Retinal pigment epithelial cell (primary cell): ENCODE data around the gene TCP11.

ENCODE experiments used
- DNase-seq: peaks from one replicate; pipeline ENCODE4 v3.0.0-alpha.2; 2010; ENCODE audit warnings: low read depth
- H3K4me3 ChIP-seq: 2 replicates; pipeline ENCODE4 v1.5.1; 2011; ENCODE audit warnings: mild to moderate bottlenecking, low read length, control low read depth, moderate library complexity
- TF ChIP-seq, protein P1 (sequence below): conservative IDR thresholded peaks from 2 replicates; pipeline ENCODE4 v1.5.1; 2011; ENCODE audit warnings: low read depth, low read length, control low read depth, inconsistent platforms

The TCP11 gene

DNA sequence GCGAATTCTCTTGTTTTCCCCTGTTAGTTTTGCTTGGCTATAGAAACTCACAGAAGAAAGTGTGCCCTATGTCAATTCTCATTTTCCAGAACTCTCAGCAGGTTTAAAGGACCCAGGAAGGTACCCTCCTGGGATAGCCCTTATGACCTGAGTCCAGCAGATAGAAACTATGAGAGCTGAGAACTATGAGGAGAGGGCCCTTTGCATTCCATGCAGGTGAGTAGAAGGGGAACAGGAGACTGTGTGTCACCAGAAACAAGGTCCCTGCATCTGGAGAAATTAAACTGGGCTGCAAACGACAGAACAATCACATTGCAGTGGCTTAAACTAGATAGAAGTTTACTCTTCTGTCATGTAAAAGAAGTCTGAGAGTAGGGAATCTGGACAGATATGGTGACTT, 36.9 kb upstream of the TCP11 start:
- TF ChIP-seq, protein P1, sequence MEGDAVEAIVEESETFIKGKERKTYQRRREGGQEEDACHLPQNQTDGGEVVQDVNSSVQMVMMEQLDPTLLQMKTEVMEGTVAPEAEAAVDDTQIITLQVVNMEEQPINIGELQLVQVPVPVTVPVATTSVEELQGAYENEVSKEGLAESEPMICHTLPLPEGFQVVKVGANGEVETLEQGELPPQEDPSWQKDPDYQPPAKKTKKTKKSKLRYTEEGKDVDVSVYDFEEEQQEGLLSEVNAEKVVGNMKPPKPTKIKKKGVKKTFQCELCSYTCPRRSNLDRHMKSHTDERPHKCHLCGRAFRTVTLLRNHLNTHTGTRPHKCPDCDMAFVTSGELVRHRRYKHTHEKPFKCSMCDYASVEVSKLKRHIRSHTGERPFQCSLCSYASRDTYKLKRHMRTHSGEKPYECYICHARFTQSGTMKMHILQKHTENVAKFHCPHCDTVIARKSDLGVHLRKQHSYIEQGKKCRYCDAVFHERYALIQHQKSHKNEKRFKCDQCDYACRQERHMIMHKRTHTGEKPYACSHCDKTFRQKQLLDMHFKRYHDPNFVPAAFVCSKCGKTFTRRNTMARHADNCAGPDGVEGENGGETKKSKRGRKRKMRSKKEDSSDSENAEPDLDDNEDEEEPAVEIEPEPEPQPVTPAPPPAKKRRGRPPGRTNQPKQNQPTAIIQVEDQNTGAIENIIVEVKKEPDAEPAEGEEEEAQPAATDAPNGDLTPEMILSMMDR = no peak
- no peak for DNase-seq

DNA sequence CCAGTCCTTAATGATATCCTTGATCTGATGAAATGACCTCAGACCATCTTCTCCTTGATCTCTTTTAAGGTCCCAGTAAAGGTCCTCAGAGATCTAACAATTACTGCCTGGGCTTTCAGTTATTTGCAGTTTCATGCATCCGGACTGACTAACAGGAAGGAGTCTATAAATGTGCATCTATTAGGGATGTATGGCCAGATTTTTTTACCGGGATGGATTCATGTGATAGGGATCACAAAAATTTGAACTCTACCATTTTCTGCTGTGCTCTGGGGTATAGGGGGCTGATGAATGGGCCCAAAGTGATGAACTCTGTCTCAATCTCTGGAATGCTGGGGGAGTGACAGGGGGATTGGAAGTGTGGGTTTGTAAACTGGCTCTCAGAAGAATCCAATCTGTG, 36.5 kb upstream of the TCP11 start:
- TF ChIP-seq, protein P1 = no peak
- DNase-seq = no peak
- no peak overlapping the region for H3K4me3 ChIP-seq

More for the DNA sequence above, 36.9 kb upstream of the TCP11 start:
- H3K4me3 ChIP-seq = no peak overlapping the region

DNA sequence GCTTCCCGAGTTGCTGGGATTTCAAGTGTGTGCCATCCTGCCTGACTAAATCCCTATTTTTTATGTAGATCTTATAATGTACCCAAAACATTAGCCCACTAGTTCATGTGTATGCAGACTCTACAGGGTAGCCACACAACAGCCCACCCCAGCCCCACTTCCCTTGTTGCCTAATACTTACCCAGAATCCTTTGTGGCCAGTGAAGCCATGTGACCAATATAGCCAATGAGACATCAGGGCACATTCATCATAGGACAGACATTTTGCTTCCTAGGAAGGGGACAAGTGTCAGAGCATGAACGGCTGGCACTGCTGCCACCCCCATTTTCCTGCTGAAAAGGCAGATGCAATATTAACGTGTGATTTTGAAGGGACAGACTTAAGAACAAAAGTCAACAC, 36.0 kb upstream of the TCP11 start:
- no peak for DNase-seq
- no peak overlapping the region for H3K4me3 ChIP-seq
- TF ChIP-seq, protein P1 = no peak

DNA sequence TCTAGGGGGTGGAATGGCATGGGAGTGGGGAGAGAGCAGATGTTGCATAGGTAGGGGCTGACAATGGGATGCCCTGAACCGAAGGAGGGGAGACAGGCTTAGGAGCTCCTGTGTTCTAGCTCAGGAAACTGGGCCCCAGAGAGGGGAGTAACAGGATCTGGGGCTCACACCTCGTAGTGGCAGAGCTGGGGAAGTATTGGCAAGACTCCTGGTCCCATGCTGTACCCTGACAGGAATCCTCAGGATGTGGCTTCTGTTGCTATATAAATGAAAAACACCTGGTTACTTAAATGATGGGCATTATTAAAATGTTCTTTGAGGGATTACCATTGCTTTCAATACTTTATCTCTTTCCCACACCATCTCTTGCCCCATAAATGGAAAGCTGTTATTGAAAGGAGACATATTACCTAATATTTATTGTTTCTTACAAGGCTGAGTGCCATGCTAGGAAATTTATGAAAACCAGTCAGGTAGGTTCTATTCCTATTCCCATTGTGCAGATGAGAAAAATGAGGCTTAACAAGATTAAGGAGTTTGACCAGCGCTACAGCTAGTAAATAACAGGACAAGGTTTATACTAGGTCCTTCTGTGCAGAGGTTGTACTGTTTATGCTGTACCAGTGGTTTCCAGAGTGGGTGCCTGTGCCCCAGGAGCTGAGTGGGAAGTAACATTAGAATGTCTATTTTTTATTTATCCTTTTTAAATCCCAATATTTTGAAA, 35.3 kb upstream of the TCP11 start:
- DNase-seq = no peak
- TF ChIP-seq, protein P1 = no peak

DNA sequence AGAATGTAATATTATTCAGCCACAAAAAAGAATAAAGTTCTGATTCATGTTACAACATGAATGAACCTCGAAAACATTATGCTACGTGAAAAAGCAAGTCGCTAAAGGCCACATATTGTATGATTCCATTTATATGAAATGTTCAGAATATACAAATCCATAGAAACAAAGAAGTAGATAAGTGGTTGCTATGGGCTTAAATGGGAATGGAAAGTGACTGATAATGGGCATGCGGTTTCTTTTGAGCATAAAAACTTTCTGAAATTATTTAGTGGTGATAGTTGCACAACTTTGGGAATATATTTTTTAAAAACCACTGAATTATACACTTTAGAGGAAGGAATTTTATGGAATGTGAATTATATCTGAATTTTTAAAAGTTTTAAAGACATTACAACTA, 33.4 kb upstream of the TCP11 start:
- TF ChIP-seq, protein P1 = no peak
- H3K4me3 ChIP-seq = no peak overlapping the region
- DNase-seq = no peak

More for the DNA sequence above, 35.3 kb upstream of the TCP11 start:
- no peak overlapping the region for H3K4me3 ChIP-seq

DNA sequence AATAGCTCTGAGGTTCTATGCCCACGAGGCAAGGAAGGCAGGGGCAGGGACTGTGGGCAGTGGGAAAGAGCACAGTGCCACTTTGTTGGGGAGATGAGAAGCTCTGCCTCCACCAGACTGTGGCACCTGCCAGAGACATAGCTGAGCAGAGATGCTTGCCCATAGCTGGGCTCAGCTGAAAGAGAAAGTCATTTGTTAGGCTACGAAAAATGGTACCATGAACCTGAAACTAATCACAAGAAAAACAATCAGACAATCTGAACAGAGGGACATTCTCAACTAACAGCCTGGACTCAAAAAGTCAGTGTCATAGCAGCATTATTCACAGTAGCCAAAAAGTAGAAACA, 32.9 kb upstream of the TCP11 start:
- no peak for DNase-seq
- H3K4me3 ChIP-seq = no peak overlapping the region
- TF ChIP-seq, protein P1 = no peak

DNA sequence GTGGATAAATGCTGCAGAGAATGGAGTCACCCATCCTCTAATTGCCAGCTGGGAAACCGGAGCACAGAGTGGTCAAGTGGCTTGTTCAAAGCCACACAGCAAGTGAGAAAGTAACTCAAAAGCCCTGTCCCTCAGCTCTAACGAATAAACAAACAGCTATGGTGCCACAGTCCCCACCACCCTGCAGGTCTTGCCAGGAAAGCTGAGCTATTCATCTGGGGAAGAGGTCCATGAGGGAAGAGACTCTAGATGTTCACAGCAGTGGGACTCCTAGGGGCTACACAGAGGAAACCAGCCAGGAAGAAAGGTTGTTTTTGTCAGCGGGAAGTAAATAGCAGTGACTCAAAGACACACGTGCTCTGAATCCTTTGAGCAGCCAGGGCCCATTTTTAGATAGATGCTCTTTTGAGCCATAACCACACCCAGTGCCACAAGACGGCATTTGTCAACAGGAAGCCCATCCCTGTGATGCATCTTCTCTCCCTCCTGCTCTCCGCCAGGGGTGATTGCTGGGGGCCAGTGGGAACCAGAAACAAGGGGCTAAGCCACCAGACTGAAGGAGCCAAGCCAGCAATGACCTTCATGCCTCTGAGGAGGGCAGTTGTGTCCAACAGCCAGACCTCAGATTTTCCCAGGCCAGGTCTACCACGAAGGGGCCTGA, 32.4 kb upstream of the TCP11 start:
- H3K4me3 ChIP-seq = no peak overlapping the region
- no peak for DNase-seq
- TF ChIP-seq, protein P1 = no peak
